Right lobe of liver (tissue), 6 donors: ENCODE data around the gene TPSAB1. TPM values are rescaled to one million over a fixed set of nuclear protein-coding genes. Genes with fewer than 3 reads are reported as not detected.
"Not testable (repeated sequence)": the region's sequence is repeated elsewhere in the genome, so short reads cannot be mapped to it uniquely, and the experiment has no call there.

Source experiments
- ATAC-seq, 4 donors: fragments of 200-7000 bp; cut with Tn5 transposase; one replicate each; pipeline ENCODE4 v1.9.1; 2020; ENCODE audit warnings: mild to moderate bottlenecking in 4 of 4, moderate library complexity in 4 of 4
- DNase-seq, 3 donors: peaks; one replicate each; pipeline ENCODE4 v3.0.0-alpha.2; 2020
- H3K27ac ChIP-seq, 3 donors: fragments of 200-600 bp; one replicate each; pipeline ENCODE4 v1.8.0; 2022
- H3K27me3 ChIP-seq, 2 donors: fragments of 200-600 bp; one replicate each; pipeline ENCODE4 v1.8.0; 2022
- H3K36me3 ChIP-seq, 4 donors: fragments of 200-600 bp; sonication (generic) in 1 of 4; one replicate each; pipeline versions ENCODE4 v1.5.1 to v1.8.0; 2017 to 2022; ENCODE audit warnings: control low read depth in 1 of 4
- H3K4me1 ChIP-seq, 4 donors: fragments of 200-600 bp; sonication (generic) in 1 of 4; one replicate each; pipeline versions ENCODE4 v1.5.1 to v1.8.0; 2017 to 2022; ENCODE audit warnings: control low read depth in 1 of 4
- H3K4me3 ChIP-seq, 3 donors: fragments of 200-600 bp; one replicate each; pipeline ENCODE4 v1.8.0; 2022
- H3K9me3 ChIP-seq, 4 donors: fragments of 200-600 bp; sonication (generic) in 1 of 4; one replicate each; pipeline versions ENCODE4 v1.5.1 to v1.8.0; 2017 to 2022; ENCODE audit warnings: control low read depth in 1 of 4
- CTCF ChIP-seq, 4 donors: fragments of 200-600 bp in 3 of 4; fragments of 450-650 bp in 1 of 4; IDR thresholded peaks; one replicate each; pipeline versions ENCODE4 v1.5.1 to v1.8.0; 2016 to 2022; ENCODE audit warnings: antibody characterized with exemption in 4 of 4, mild to moderate bottlenecking in 2 of 4
- POLR2A ChIP-seq: fragments of 450-650 bp; IDR thresholded peaks from one replicate; pipeline ENCODE4 v1.6.1; 2017; ENCODE audit warnings: antibody characterized with exemption, mild to moderate bottlenecking
- WGBS: methylation state at CpG from one replicate; pipeline ENCODE4 v1.1.6; 2018; ENCODE audit warnings: low coverage, low lambda C conversion rate; ENCODE audit not compliant: insufficient coverage; ENCODE audit errors: missing lambda C conversion rate; 5-methylcytosine and 5-hydroxymethylcytosine counted together
- intact Hi-C, 2 donors: fragments of 100-400 bp; cut with DNase I; formaldehyde crosslinking; loops; one replicate each; pipeline versions ENCODE4 v1.11.2 to v1.14.1; 2022
- total RNA-seq, 6 experiments: library from RNA; depleted of rRNA in 2 of 6; stranded (reverse); fragments of >200 nt in 2 of 6; fragmentation: NEBNext Ultra II Directional in 3 of 6; extraction: Animal tissue kit (Norgen Biotek cat#: 25700) in 3 of 6; gene quantifications; one replicate each; pipeline versions ENCODE4 v1.1.0 to v1.2.4, GENCODE V29; 2016 to 2023
- donor health status: DM: no; HTN: yes; CAD: no.
- donor health status: DM: no; HTN: no; CAD: no.
- donor health status: DM: no; HTN: no; CAD: no.
- donor health status: DM: no; HTN: yes; CAD: no.
- donor health status: DM: no; HTN: yes; CAD: no.

Gene TPSAB1
- total RNA-seq, 6 experiments from 2014 or later = 0.39 to 1.1 (median 0.81) TPM; not detected in 1

- DNase-seq, H3K9me3 ChIP-seq, H3K27ac ChIP-seq, H3K36me3 ChIP-seq, ATAC-seq, H3K27me3 ChIP-seq, H3K4me3 ChIP-seq, intact Hi-C loops: not testable (repeated sequence)
- H3K4me1 ChIP-seq = peaks cover 0 to 10% (median 4%) of the 10 kb centered on the region in 4 donors
- no CpG with 5 or more reads among the region's 13 CpGs for WGBS
These were observed 11.0 kb upstream of the TPSAB1 start for GRCh38 chr16:1229476-1229875.

GRCh38 chr16:1230084-1230470 is 10.4 kb upstream of the TPSAB1 start, which contains the start of gene TPSB2:
TPSB2 (minus strand) TSS chr16:1230184; CDS start chr16:1229951, 233 bp downstream.
- DNase-seq, ATAC-seq: not testable (repeated sequence)

GRCh38 chr16:1230471-1231212 is 9.9 kb upstream of the TPSAB1 start:
- H3K9me3 ChIP-seq, ATAC-seq, H3K36me3 ChIP-seq, H3K27ac ChIP-seq, H3K4me3 ChIP-seq, DNase-seq, H3K27me3 ChIP-seq, intact Hi-C loops, H3K4me1 ChIP-seq: not testable (repeated sequence)
- 76% methylated on average over 9 of the region's 17 CpGs for WGBS

More at GRCh38 chr16:1230084-1230470, 10.4 kb upstream of the TPSAB1 start, which contains the start of gene TPSB2:
- H3K27ac ChIP-seq, H3K4me3 ChIP-seq, H3K27me3 ChIP-seq, intact Hi-C loops, H3K9me3 ChIP-seq, H3K36me3 ChIP-seq, H3K4me1 ChIP-seq: not testable (repeated sequence)
- no CpG with 5 or more reads among the region's 11 CpGs for WGBS

GRCh38 chr16:1231301-1231700 is 9.2 kb upstream of the TPSAB1 start:
- H3K36me3 ChIP-seq, H3K27ac ChIP-seq, intact Hi-C loops, H3K9me3 ChIP-seq, H3K4me1 ChIP-seq, H3K27me3 ChIP-seq, DNase-seq, ATAC-seq, H3K4me3 ChIP-seq: not testable (repeated sequence)
- WGBS = 80% methylated on average over 3 of the region's 7 CpGs

- intact Hi-C loops, DNase-seq, H3K27me3 ChIP-seq, H3K36me3 ChIP-seq, H3K4me1 ChIP-seq, H3K27ac ChIP-seq, H3K9me3 ChIP-seq, H3K4me3 ChIP-seq: not testable (repeated sequence)
- ATAC-seq = peak in 2 of 4 donors; percentile 17 to 28
- WGBS = no CpG with 5 or more reads among the region's 47 CpGs
These were observed 8.3 kb upstream of the TPSAB1 start for GRCh38 chr16:1232049-1232748.

- DNase-seq, H3K4me1 ChIP-seq, intact Hi-C loops, H3K4me3 ChIP-seq, H3K36me3 ChIP-seq, H3K9me3 ChIP-seq, H3K27me3 ChIP-seq, H3K27ac ChIP-seq: not testable (repeated sequence)
- WGBS = no CpG with 5 or more reads among the region's 29 CpGs
- peak; percentile 80 to 95 (median 91) for ATAC-seq
These were observed 3.8 kb upstream of the TPSAB1 start for GRCh38 chr16:1236659-1237058.

GRCh38 chr16:1237990-1238389 is 2.5 kb upstream of the TPSAB1 start:
- Histone ChIP-seq H3K9me3 (no peaks in the 10 kb centered on the region), H3K36me3 (no peaks in the 10 kb centered on the region), H3K4me3 (no peak overlapping the region), H3K4me1 (no peaks in the 10 kb centered on the region), H3K27me3 (no peaks in the 10 kb centered on the region), H3K27ac (no peak overlapping the region)
- WGBS = 69% methylated on average over 7 of the region's 9 CpGs
- DNase-seq = no peak
- intact Hi-C loops = no loop called here
- no peak for ATAC-seq
- TF ChIP-seq POLR2A = no peak
- no peak for TF ChIP-seq CTCF (IDR thresholded peaks at IDR 0.05)

- H3K4me1 ChIP-seq, H3K27me3 ChIP-seq, H3K9me3 ChIP-seq, H3K27ac ChIP-seq, DNase-seq, intact Hi-C loops, H3K4me3 ChIP-seq, H3K36me3 ChIP-seq, ATAC-seq: not testable (repeated sequence)
- 73% methylated on average over 2 of the region's 23 CpGs for WGBS
These were observed 1.6 kb upstream of the TPSAB1 start for GRCh38 chr16:1238909-1239308.

- DNase-seq, H3K4me1 ChIP-seq, intact Hi-C loops, H3K27me3 ChIP-seq, H3K36me3 ChIP-seq, H3K4me3 ChIP-seq, H3K27ac ChIP-seq, H3K9me3 ChIP-seq: not testable (repeated sequence)
- peak in 1 of 4 donors; percentile 2 for ATAC-seq
- 62% methylated on average over 2 of the region's 9 CpGs for WGBS
These were observed 930 bp upstream of the TPSAB1 start for GRCh38 chr16:1239575-1239974.

GRCh38 chr16:1241081-1241480 is 576 bp downstream of the TPSAB1 start:
- H3K9me3 ChIP-seq, ATAC-seq, H3K4me3 ChIP-seq, H3K4me1 ChIP-seq, H3K36me3 ChIP-seq, H3K27ac ChIP-seq, intact Hi-C loops, DNase-seq, H3K27me3 ChIP-seq: not testable (repeated sequence)
- WGBS = no CpG with 5 or more reads among the region's 15 CpGs
